Measurements from ENCODE around the gene LRRTM4.
"Not testable (repeated sequence)": the region's sequence is repeated elsewhere in the genome, so short reads cannot be mapped to it uniquely, and the experiment has no call there.

Gene LRRTM4

DNA sequence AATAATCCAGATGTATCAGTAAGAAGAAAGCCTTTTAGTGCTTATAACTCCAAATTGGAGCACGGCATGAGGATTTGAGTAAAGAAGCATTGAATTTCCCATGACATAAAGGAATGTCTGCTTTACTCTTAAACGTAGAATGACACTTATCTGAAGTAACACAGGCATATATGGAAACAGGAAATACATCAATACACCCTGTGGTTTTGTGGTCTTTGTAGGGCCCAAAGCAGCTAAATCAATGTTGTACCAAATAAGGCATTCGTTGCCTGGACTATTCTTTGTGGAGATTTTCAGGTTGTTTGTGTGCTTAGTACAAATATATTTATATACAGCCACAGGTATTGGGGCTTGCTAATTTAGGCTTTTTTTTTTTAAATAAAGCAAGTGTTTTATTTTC, 660.5 kb downstream of the LRRTM4 start:
- DNase-seq (ENCODE audit: low read depth): no peak

DNA sequence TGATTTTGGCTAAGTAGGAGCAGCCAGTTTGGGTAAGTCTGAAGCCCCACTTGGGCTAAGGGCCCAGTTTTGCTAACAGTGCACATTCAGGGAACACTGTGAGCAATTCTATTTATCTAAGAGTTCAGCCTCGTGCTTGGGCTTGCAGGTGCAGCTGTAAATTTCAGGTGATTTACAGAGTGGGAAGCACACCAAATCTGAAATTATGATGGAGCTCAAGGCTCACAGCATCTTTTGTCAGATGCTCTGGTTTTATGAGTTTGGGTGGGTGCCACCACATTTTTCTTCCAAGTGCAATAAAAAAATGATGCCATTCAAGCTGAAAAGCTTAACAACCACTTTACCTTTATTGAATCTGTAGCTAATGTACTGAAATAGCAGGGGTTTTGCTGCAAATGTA, 671.2 kb downstream of the LRRTM4 start:
- no peak for DNase-seq (ENCODE audit: low read depth)

- DNase-seq (ENCODE audit: low read depth): no peak
Observed at GRCh38 chr2:76849086-76849485, 673.1 kb downstream of the LRRTM4 start.

DNA sequence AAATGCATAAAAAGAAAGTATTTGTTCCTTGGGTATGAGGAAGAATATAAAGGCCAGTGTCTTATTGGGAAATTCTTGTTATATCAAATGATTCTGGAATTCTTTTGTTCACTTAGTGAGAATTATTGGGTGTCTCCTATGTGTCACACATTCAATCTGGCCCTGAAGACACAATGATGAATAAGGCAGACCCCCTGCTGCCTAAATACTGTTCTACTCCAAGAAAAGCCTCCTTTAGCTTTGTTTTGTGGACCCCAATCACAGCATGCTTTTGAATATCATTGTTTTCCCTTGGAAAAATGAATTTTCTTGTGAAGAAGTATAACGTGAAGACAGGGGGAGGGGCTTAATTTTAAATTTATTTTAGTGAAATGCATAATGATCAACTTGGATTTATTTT, 682.4 kb downstream of the LRRTM4 start:
- no peak for DNase-seq (ENCODE audit: low read depth)

DNA sequence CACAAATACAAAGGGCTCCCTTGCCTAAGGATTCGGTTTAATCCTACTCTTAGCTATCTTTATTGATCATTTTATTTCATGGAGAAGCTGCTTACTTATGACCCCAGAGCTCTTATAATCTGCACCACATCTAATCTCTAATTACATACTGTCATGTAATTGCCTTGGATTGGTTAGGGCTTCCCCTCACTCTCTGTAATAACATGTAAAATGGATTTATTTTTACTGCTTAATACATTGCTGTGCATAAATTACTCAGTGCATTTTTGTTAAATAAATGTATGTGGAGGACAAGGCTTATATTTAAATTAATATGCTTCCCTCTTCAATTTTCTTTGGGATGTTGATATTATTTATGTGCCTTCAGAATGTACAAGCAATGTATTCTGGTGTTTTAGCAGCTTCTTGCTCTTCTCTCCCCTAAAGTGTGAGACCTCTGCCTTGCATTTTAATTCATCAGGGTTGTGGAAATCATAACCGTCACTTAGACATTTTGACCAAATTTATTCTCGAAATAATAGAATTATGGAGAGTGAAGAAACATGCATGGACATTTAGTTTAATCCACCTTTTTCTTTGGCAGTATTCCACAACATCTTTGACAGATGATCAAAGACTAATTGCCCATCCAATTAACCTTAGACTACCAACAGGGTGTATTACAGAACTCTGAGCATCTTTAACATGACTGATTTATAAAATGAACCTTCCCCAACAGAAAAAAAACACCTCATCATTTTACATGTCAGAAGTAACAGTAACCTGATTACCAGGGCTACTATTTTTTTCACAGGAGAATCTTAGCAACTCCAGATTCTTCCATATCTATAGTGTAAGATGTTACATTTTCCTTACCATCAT, 692.6 kb downstream of the LRRTM4 start:
- DNase-seq (ENCODE audit: low read depth): no peak

- no peak for DNase-seq (ENCODE audit: low read depth)
Observed at GRCh38 chr2:76826691-76827090, 695.5 kb downstream of the LRRTM4 start.

GRCh38 chr2:76825140-76825970, 696.8 kb downstream of the LRRTM4 start:
- DNase-seq (ENCODE audit: low read depth): no peak

- DNase-seq (ENCODE audit: low read depth): no peak
Observed at GRCh38 chr2:76821731-76822130, 700.4 kb downstream of the LRRTM4 start.

- DNase-seq (ENCODE audit: low read depth): no peak
Observed at GRCh38 chr2:76813084-76813483, 709.1 kb downstream of the LRRTM4 start.

GRCh38 chr2:76812156-76812555, 710.0 kb downstream of the LRRTM4 start:
- no peak for DNase-seq (ENCODE audit: low read depth)

DNA sequence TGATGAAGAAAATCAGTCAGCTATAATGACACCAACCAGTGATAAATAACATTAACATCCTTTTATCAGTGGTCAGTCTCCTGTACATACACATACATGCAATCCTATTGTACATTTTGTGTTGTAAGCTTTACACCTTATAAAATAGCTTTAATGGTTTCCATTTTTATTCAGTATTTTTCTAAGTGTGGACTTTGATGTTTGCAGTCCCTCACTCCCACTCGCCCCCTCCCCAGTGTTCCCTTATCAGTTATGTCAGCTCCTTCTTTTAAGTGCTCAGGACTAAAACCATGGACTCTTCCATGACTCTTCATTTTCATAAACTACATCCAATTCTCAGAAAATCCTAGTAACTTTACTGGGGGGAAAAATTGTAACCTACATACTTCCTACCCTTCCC, 713.0 kb downstream of the LRRTM4 start:
- no peak for DNase-seq (ENCODE audit: low read depth)

- no peak for DNase-seq (ENCODE audit: low read depth)
Observed at GRCh38 chr2:76808732-76809131, 713.4 kb downstream of the LRRTM4 start.

GRCh38 chr2:76793647-76794334, 728.4 kb downstream of the LRRTM4 start:
- DNase-seq (ENCODE audit: low read depth): no peak

- DNase-seq (ENCODE audit: low read depth): not testable (repeated sequence)
Observed at GRCh38 chr2:76781313-76781712, 740.9 kb downstream of the LRRTM4 start.

DNA sequence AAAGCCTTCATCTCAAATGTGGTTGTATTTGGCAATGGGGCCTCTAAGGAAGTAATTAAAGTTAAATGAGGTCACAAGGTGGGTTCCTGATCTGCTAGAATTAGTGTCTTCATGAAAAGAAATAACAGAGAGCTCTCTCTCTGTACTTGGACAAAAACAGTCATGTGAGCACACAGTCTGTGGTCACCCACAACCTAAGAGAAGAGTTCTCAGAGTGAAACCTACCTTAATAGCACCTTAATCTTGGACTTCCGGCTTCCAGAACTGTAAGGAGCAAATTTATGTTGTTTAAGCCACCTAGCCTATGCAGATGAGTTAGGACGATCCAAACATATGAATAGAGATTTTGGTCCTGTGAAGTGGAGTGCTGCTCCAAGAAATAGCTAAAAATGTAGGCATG, 758.9 kb downstream of the LRRTM4 start:
- no peak for DNase-seq (ENCODE audit: low read depth)

- DNase-seq (ENCODE audit: low read depth): no peak
Observed at GRCh38 chr2:76760367-76760704, 761.8 kb downstream of the LRRTM4 start.

GRCh38 chr2:76759634-76760366, 762.4 kb downstream of the LRRTM4 start:
- no peak for DNase-seq (ENCODE audit: low read depth)

- no peak for DNase-seq (ENCODE audit: low read depth)
Observed at GRCh38 chr2:76752506-76752905, 769.7 kb downstream of the LRRTM4 start.

DNA sequence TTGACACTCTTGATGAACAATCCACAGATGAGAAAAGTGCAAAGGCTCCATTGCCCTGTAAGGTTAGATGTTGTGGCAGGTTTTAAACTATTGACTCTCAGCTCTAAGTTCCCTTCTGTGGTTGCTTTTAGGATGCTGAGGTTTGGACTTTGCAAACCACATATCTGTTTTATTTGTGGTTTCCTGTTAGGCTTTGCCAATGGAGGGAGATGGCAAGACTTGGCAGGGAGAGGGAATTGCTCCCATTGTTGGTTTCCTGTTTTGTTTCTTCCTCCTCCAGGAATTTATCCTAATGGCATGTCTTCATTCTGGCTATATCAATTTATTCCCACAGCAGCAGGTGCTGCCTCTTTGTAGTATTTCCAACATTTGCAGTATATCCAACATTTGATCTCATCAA, 772.3 kb downstream of the LRRTM4 start:
- no peak for DNase-seq (ENCODE audit: low read depth)

- no peak for DNase-seq (ENCODE audit: low read depth)
Observed at GRCh38 chr2:76748581-76749296, 773.4 kb downstream of the LRRTM4 start.

- DNase-seq (ENCODE audit: low read depth): no peak
Observed at GRCh38 chr2:76745605-76746004, 776.6 kb downstream of the LRRTM4 start.
